ENCODE results near the gene MMP27. TPM values are rescaled to one million over a fixed set of nuclear protein-coding genes. Genes with fewer than 3 reads are reported as not detected.
"Not testable (repeated sequence)": the region's sequence is repeated elsewhere in the genome, so short reads cannot be mapped to it uniquely, and the experiment has no call there.

Gene MMP27
- total RNA-seq, 1 donor from 2014 or later = not detected

- Mint-ChIP-seq H3K27ac (ENCODE audit: unreplicated experiment) (no peak overlapping the region), H3K27me3 (ENCODE audit: low read depth) (no peaks in the 10 kb centered on the region), H3K36me3 (ENCODE audit: low read depth) (no peaks in the 10 kb centered on the region), H3K9me3 (no peaks in the 10 kb centered on the region), H3K4me3 (no peak overlapping the region), H3K4me1 (no peaks in the 10 kb centered on the region)
- peak; percentile 76 for TF ChIP-seq CTCF (conservative IDR thresholded peaks at IDR 0.05)
- DNase-seq (ENCODE audit: low read depth, low spot score) = peak; percentile 40
Observed at GRCh38 chr11:102733232-102733875, 27.8 kb upstream of the MMP27 start.

- H3K27me3 Mint-ChIP-seq (ENCODE audit: low read depth); H3K36me3 Mint-ChIP-seq (ENCODE audit: low read depth); H3K9me3 Mint-ChIP-seq; H3K27ac Mint-ChIP-seq (ENCODE audit: unreplicated experiment); H3K4me1 Mint-ChIP-seq; H3K4me3 Mint-ChIP-seq; DNase-seq (ENCODE audit: low read depth, low spot score): not testable (repeated sequence)
Observed at GRCh38 chr11:102730944-102731343, 25.4 kb upstream of the MMP27 start.

GRCh38 chr11:102729849-102730815 is 24.6 kb upstream of the MMP27 start:
- Mint-ChIP-seq H3K36me3 (ENCODE audit: low read depth) (no peaks in the 10 kb centered on the region), H3K9me3 (peaks cover 3% of the 10 kb centered on the region), H3K27ac (ENCODE audit: unreplicated experiment) (no peak overlapping the region), H3K4me1 (peaks cover 5% of the 10 kb centered on the region), H3K27me3 (ENCODE audit: low read depth) (no peaks in the 10 kb centered on the region), H3K4me3 (no peak overlapping the region)
- no peak for DNase-seq (ENCODE audit: low read depth, low spot score)
- TF ChIP-seq CTCF (conservative IDR thresholded peaks at IDR 0.05) = no peak

- Mint-ChIP-seq H3K9me3 (peaks cover 3% of the 10 kb centered on the region), H3K4me3 (no peak overlapping the region), H3K27ac (ENCODE audit: unreplicated experiment) (no peak overlapping the region), H3K4me1 (peaks cover 8% of the 10 kb centered on the region), H3K27me3 (ENCODE audit: low read depth) (no peaks in the 10 kb centered on the region), H3K36me3 (ENCODE audit: low read depth) (no peaks in the 10 kb centered on the region)
- no peak for TF ChIP-seq CTCF (conservative IDR thresholded peaks at IDR 0.05)
- no peak for DNase-seq (ENCODE audit: low read depth, low spot score)
Observed at GRCh38 chr11:102727890-102728289, 22.3 kb upstream of the MMP27 start.

- H3K27me3 Mint-ChIP-seq (ENCODE audit: low read depth) = no peaks in the 10 kb centered on the region
- TF ChIP-seq CTCF (conservative IDR thresholded peaks at IDR 0.05) = no peak
- peaks cover 7% of the 10 kb centered on the region for H3K9me3 Mint-ChIP-seq
- no peaks in the 10 kb centered on the region for H3K36me3 Mint-ChIP-seq (ENCODE audit: low read depth)
- peak within 1 kb of the TSS; percentile 65 for H3K27ac Mint-ChIP-seq (ENCODE audit: unreplicated experiment)
- H3K4me1 Mint-ChIP-seq = peaks cover 8% of the 10 kb centered on the region
- no peak for DNase-seq (ENCODE audit: low read depth, low spot score)
- no peak within 1 kb of the TSS for H3K4me3 Mint-ChIP-seq
Observed at GRCh38 chr11:102724904-102725500, 19.4 kb upstream of the MMP27 start, which contains the start of gene MMP8. MMP8 (minus strand) TSS chr11:102724954; CDS start chr11:102724855, 99 bp downstream.
